ENCODE measurements around the gene SEC63.
"Not testable (repeated sequence)": the region's sequence is repeated elsewhere in the genome, so short reads cannot be mapped to it uniquely, and the experiment has no call there.

Gene SEC63

DNA sequence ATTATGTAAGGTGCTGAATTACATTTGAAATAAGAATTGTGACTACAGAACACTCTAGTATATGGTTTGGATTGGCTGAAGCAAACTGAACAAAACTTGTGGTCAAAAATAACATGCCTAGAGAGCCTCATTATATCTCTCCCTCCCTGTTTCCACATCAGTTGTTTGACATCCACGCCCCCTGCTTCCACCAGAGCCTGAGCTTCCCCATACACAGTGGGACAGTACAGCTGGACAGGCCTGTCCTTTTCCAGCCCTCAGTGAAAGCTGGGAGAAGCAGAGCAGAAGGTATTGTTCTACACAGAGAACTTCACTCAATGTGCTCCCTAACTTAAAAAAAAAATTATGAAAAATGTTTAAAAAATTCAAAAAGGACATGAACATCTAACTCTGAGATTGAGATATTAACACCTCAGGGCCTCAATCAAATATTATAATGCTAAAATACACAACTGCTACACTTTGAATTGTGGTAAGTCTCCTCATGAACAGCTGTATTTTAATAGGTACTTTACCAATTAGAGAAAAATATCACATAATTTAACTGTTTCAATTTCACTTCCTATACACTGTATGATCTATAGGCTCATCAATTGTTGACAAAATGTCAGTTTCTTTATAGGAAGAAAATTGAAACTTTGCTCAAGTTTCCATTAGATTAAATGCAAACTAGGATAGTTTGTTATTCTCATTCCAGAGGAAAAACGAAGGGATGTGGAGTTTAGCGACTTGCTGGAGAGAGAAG lies 89.0 kb downstream of the SEC63 start:
- Histone ChIP-seq H3K4me3 (ENCODE audit: insufficient read depth, low read depth, low read length, poor library complexity, severe bottlenecking) (no peak overlapping the region), H3K27me3 (replicated peaks; ENCODE audit: control insufficient read depth, insufficient read depth, low read length, poor library complexity, severe bottlenecking) (no peaks in the 10 kb centered on the region), H3K9me3 (ENCODE audit: control insufficient read depth, low read length) (no peaks in the 10 kb centered on the region), H3K36me3 (ENCODE audit: control insufficient read depth, insufficient read depth, low read length) (peaks cover 21% of the 10 kb centered on the region), H3K4me1 (ENCODE audit: control insufficient read depth, insufficient read depth, low read length, poor library complexity, severe bottlenecking) (no peaks in the 10 kb centered on the region), H3K27ac (ENCODE audit: insufficient read depth, low read length, poor library complexity, severe bottlenecking) (no peak overlapping the region)
- no peak for DNase-seq

- Histone ChIP-seq H3K27ac (ENCODE audit: insufficient read depth, low read length, poor library complexity, severe bottlenecking) (no peak overlapping the region), H3K4me1 (ENCODE audit: control insufficient read depth, insufficient read depth, low read length, poor library complexity, severe bottlenecking) (no peaks in the 10 kb centered on the region), H3K9me3 (ENCODE audit: control insufficient read depth, low read length) (no peaks in the 10 kb centered on the region), H3K27me3 (replicated peaks; ENCODE audit: control insufficient read depth, insufficient read depth, low read length, poor library complexity, severe bottlenecking) (no peaks in the 10 kb centered on the region), H3K36me3 (ENCODE audit: control insufficient read depth, insufficient read depth, low read length) (peaks cover 10% of the 10 kb centered on the region), H3K4me3 (ENCODE audit: insufficient read depth, low read depth, low read length, poor library complexity, severe bottlenecking) (no peak overlapping the region)
- DNase-seq = no peak
These were observed 90.7 kb downstream of the SEC63 start for GRCh38 chr6:107867302-107867615.

DNA sequence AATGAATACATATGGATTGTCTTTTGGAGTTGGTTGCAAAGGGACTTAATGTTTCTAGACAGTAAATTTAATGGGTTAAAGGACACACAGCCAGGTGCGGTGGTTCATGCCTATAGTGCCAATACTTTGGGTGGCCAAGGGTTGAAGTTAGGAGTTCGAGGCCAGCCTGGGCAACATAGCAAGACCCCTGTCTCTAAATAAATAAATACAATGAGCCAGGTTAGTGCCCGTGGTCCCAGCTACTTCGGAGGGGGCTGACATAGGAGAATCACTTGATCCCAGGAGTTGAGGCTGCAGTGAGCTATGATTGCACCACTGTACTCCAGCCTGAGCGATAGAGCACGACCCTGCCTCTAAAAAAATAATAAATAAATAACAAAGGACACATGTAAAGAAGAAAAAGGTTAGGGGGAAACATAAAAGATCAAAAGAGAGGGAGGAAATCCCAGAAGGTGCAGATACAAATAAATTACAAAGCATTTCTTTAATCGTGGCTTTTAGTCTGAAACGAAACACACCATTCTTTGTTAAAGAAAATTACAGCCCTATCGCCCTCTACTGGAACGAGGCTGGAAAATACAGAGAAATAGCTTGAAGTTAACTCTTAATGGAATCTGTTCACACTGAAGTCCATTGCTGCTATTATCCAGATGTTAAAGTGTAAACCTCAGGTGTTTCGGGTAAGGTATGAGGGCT lies 91.3 kb downstream of the SEC63 start:
- peaks cover 5% of the 10 kb centered on the region for H3K36me3 ChIP-seq (ENCODE audit: control insufficient read depth, insufficient read depth, low read length)
- DNase-seq = peak in 1 of 3 donors; percentile 9
- H3K27me3 ChIP-seq (replicated peaks; ENCODE audit: control insufficient read depth, insufficient read depth, low read length, poor library complexity, severe bottlenecking) = no peaks in the 10 kb centered on the region
- no peaks in the 10 kb centered on the region for H3K9me3 ChIP-seq (ENCODE audit: control insufficient read depth, low read length)
- no peak overlapping the region for H3K27ac ChIP-seq (ENCODE audit: insufficient read depth, low read length, poor library complexity, severe bottlenecking)
- H3K4me1 ChIP-seq (ENCODE audit: control insufficient read depth, insufficient read depth, low read length, poor library complexity, severe bottlenecking) = no peaks in the 10 kb centered on the region
- no peak overlapping the region for H3K4me3 ChIP-seq (ENCODE audit: insufficient read depth, low read depth, low read length, poor library complexity, severe bottlenecking)

DNA sequence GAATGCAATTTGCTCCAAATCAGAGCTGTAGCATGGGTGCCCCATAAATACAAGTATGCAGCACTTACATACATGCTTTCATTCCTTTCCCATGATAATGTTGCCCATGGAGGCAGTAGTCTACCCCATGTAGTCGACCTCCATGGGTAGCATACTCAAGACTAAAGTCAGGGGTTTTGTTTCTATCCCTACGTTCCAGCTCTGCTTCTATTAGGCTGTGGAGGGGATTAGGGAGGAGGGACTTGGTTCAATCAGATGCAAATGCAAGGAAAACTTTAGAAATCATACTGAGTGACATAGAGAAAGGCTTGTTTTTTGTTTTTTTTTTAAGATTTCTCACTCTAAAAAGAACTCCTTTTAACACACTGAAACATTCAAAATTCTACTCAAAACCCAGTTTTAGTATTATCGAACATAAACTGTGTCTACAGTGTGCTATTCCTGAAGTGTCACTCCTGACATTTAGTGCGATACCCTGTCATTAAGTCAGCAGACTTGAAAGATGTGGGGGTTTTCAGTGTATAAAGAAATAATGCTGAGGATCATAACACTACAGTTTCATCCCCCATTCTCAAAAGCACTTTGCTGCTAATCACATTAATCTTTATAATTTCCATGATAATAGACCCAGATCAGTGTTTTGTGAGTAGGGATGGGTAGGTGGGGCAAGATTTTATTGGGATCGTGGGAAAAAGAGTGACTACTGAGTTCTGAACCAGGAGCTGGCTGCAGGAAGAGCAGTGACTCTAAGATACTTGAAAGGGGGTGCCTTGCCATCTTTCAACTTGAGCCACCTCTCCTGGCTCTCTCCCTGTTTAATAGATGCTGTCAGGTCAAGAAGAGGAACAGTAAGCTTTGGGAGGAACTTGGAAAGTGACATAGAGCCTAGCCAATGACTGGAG lies 93.5 kb downstream of the SEC63 start:
- no peak for DNase-seq
- H3K9me3 ChIP-seq (ENCODE audit: control insufficient read depth, low read length) = no peaks in the 10 kb centered on the region
- no peaks in the 10 kb centered on the region for H3K27me3 ChIP-seq (replicated peaks; ENCODE audit: control insufficient read depth, insufficient read depth, low read length, poor library complexity, severe bottlenecking)
- H3K27ac ChIP-seq (ENCODE audit: insufficient read depth, low read length, poor library complexity, severe bottlenecking) = no peak overlapping the region
- H3K4me3 ChIP-seq (ENCODE audit: insufficient read depth, low read depth, low read length, poor library complexity, severe bottlenecking) = no peak overlapping the region
- no peaks in the 10 kb centered on the region for H3K36me3 ChIP-seq (ENCODE audit: control insufficient read depth, insufficient read depth, low read length)
- H3K4me1 ChIP-seq (ENCODE audit: control insufficient read depth, insufficient read depth, low read length, poor library complexity, severe bottlenecking) = no peaks in the 10 kb centered on the region

DNA sequence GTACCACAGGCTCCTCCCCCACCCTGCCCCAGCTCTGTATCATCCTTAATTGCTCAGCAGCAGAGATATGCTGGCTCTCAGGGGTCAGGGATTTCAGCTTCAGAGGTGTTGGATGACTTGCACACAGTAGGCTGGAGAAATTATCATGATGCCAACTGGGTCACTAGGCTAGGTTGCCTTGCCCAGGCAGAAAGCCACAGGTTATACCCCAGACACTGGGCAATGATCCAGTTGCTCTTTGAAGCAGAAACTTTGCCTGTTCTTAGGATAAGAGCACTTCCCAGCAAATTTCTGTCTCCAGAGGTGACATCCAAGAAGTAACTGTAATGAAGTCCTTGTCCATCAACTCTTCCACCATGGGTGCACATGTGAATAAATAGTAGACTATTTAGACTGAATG lies 95.6 kb downstream of the SEC63 start:
- no peak overlapping the region for H3K27ac ChIP-seq (ENCODE audit: insufficient read depth, low read length, poor library complexity, severe bottlenecking)
- no peaks in the 10 kb centered on the region for H3K27me3 ChIP-seq (replicated peaks; ENCODE audit: control insufficient read depth, insufficient read depth, low read length, poor library complexity, severe bottlenecking)
- no peaks in the 10 kb centered on the region for H3K9me3 ChIP-seq (ENCODE audit: control insufficient read depth, low read length)
- H3K36me3 ChIP-seq (ENCODE audit: control insufficient read depth, insufficient read depth, low read length) = no peaks in the 10 kb centered on the region
- no peak overlapping the region for H3K4me3 ChIP-seq (ENCODE audit: insufficient read depth, low read depth, low read length, poor library complexity, severe bottlenecking)
- H3K4me1 ChIP-seq (ENCODE audit: control insufficient read depth, insufficient read depth, low read length, poor library complexity, severe bottlenecking) = no peaks in the 10 kb centered on the region
- no peak for DNase-seq

DNA sequence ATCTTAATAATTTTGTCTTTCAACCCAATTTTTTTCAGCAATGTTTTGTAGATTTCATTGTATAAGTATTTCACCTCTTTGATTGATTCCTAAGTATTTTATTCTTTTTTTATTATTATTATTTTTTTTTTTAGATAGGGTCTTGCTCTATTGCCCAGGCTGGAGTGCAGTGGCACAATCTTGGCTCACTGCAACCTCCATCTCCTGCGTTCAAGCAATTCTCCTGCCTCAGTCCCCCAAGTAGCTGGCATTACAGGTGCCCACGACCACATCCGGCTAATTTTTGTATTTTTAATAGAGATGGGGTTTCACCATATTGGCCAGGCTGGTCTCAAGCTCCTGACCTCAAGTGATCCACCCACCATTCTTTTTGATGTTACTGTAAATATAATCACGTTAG lies 97.0 kb downstream of the SEC63 start:
- H3K9me3 ChIP-seq (ENCODE audit: control insufficient read depth, low read length); H3K27me3 ChIP-seq (replicated peaks; ENCODE audit: control insufficient read depth, insufficient read depth, low read length, poor library complexity, severe bottlenecking); H3K4me3 ChIP-seq (ENCODE audit: insufficient read depth, low read depth, low read length, poor library complexity, severe bottlenecking); DNase-seq; H3K4me1 ChIP-seq (ENCODE audit: control insufficient read depth, insufficient read depth, low read length, poor library complexity, severe bottlenecking); H3K36me3 ChIP-seq (ENCODE audit: control insufficient read depth, insufficient read depth, low read length); H3K27ac ChIP-seq (ENCODE audit: insufficient read depth, low read length, poor library complexity, severe bottlenecking): not testable (repeated sequence)

GRCh38 chr6:107860144-107860543 lies 97.9 kb downstream of the SEC63 start:
- not testable (repeated sequence) for DNase-seq; H3K4me1 ChIP-seq (ENCODE audit: control insufficient read depth, insufficient read depth, low read length, poor library complexity, severe bottlenecking); H3K27me3 ChIP-seq (replicated peaks; ENCODE audit: control insufficient read depth, insufficient read depth, low read length, poor library complexity, severe bottlenecking); H3K27ac ChIP-seq (ENCODE audit: insufficient read depth, low read length, poor library complexity, severe bottlenecking); H3K9me3 ChIP-seq (ENCODE audit: control insufficient read depth, low read length); H3K4me3 ChIP-seq (ENCODE audit: insufficient read depth, low read depth, low read length, poor library complexity, severe bottlenecking); H3K36me3 ChIP-seq (ENCODE audit: control insufficient read depth, insufficient read depth, low read length)

GRCh38 chr6:107853230-107853629 lies 104.8 kb downstream of the SEC63 start:
- H3K27ac ChIP-seq (ENCODE audit: insufficient read depth, low read length, poor library complexity, severe bottlenecking) = no peak overlapping the region
- no peak for DNase-seq

DNA sequence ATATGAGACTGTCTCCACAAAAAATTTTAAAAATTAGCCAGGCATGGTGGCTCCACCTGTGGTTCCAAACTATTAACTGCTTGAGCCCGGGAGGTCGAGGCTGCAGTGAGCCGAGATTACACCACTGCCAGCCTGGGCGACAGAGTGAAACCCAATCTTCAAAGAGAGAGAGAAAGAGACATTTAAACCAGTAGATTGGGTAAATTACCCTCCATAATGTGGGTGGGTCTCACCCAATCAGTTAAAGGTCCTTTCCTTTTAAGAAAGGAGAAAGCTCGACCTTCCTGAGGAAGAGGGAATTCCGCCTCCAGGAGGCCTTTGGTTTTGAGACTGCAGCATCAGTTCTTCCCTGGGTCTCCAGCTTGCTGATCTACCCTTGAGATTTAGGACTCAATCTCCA lies 108.7 kb downstream of the SEC63 start:
- Histone ChIP-seq H3K36me3 (ENCODE audit: control insufficient read depth, insufficient read depth, low read length) (no peaks in the 10 kb centered on the region), H3K9me3 (ENCODE audit: control insufficient read depth, low read length) (no peaks in the 10 kb centered on the region), H3K4me1 (ENCODE audit: control insufficient read depth, insufficient read depth, low read length, poor library complexity, severe bottlenecking) (peaks cover 12% of the 10 kb centered on the region), H3K4me3 (ENCODE audit: insufficient read depth, low read depth, low read length, poor library complexity, severe bottlenecking) (no peak overlapping the region), H3K27me3 (replicated peaks; ENCODE audit: control insufficient read depth, insufficient read depth, low read length, poor library complexity, severe bottlenecking) (no peaks in the 10 kb centered on the region), H3K27ac (ENCODE audit: insufficient read depth, low read length, poor library complexity, severe bottlenecking) (no peak overlapping the region)
- DNase-seq = no peak

More at GRCh38 chr6:107853230-107853629, 104.8 kb downstream of the SEC63 start:
- Histone ChIP-seq H3K4me1 (ENCODE audit: control insufficient read depth, insufficient read depth, low read length, poor library complexity, severe bottlenecking) (peaks cover 4% of the 10 kb centered on the region), H3K4me3 (ENCODE audit: insufficient read depth, low read depth, low read length, poor library complexity, severe bottlenecking) (no peak overlapping the region), H3K36me3 (ENCODE audit: control insufficient read depth, insufficient read depth, low read length) (no peaks in the 10 kb centered on the region), H3K27me3 (replicated peaks; ENCODE audit: control insufficient read depth, insufficient read depth, low read length, poor library complexity, severe bottlenecking) (no peaks in the 10 kb centered on the region), H3K9me3 (ENCODE audit: control insufficient read depth, low read length) (no peaks in the 10 kb centered on the region)
